Measurements from ENCODE around the gene TNFRSF14. TPM values are rescaled to one million over a fixed set of nuclear protein-coding genes. Genes with fewer than 3 reads are reported as not detected.

Gene TNFRSF14
- total and polyA plus RNA-seq, 2 of the 13 experiments (the other 11 are each of a cell fraction or from before 2014, with no cell fraction given) = 11.9 to 49.9 TPM

GRCh38 chr1:2585318-2586092 lies 29.3 kb downstream of the TNFRSF14 start (continued):
- TF ChIP-seq SKIL (CRISPR knock-in tag; IDR thresholded peaks at IDR 0.05; ENCODE audit: borderline replicate concordance) (no peak), SALL2 (CRISPR knock-in tag; IDR thresholded peaks at IDR 0.05) (no peak), ZNF101 (CRISPR knock-in tag; IDR thresholded peaks at IDR 0.05; ENCODE audit: borderline replicate concordance, low read depth) (no peak), NRL (CRISPR knock-in tag; IDR thresholded peaks at IDR 0.05; ENCODE audit: borderline replicate concordance) (no peak; the same call in 1 of the 2 replicates), SIN3B (IDR thresholded peaks at IDR 0.05; ENCODE audit: low read length) (no peak), MTF2 (CRISPR knock-in tag; IDR thresholded peaks at IDR 0.05; ENCODE audit: borderline replicate concordance) (no peak; the same call in 1 of the 2 replicates), NCOA2 (CRISPR knock-in tag; IDR thresholded peaks at IDR 0.05) (no peak), ZNF430 (CRISPR knock-in tag; IDR thresholded peaks at IDR 0.05) (0 out of 2 replicates have a peak, but pooled peaks have one; percentile 17), RNF219 (CRISPR knock-in tag; IDR thresholded peaks at IDR 0.05) (no peak), HHEX (CRISPR knock-in tag; IDR thresholded peaks at IDR 0.05) (no peak), PRDM4 (CRISPR knock-in tag; IDR thresholded peaks at IDR 0.05; ENCODE audit: borderline replicate concordance) (no peak), ZBTB33 (CRISPR knock-in tag; IDR thresholded peaks at IDR 0.05) (no peak), PBX3 (CRISPR knock-in tag; IDR thresholded peaks at IDR 0.05; ENCODE audit: borderline replicate concordance) (no peak), TGIF2 (CRISPR knock-in tag; IDR thresholded peaks at IDR 0.05) (no peak), EED (CRISPR knock-in tag; IDR thresholded peaks at IDR 0.05) (no peak), RBM39 (IDR thresholded peaks at IDR 0.05; ENCODE audit: low read depth, low read length, poor library complexity, severe bottlenecking) (no peak), ZNF839 (CRISPR knock-in tag; IDR thresholded peaks at IDR 0.05; ENCODE audit: borderline replicate concordance) (no peak), BCL6 (CRISPR knock-in tag; IDR thresholded peaks at IDR 0.05) (no peak)

Data from HepG2 (cell line).